Anterior cingulate cortex (tissue), 58 donors: ENCODE measurements around the gene NNMT.

Experiments used
- DNase-seq, 58 donors: peaks; one replicate each; lab custom pipeline; 2025; lab: John Stamatoyannopoulos, UW

Gene NNMT

GRCh38 chr11:114295676-114296604, at the start of gene NNMT:
Gene NNMT (plus strand): TSS chr11:114296399. CDS start chr11:114296557, 158 bp downstream.
- peak in 8 of 58 donors; percentile 4 to 38 (median 11) for DNase-seq

- DNase-seq: no peak
These were observed 49.0 kb upstream of the NNMT start for GRCh38 chr11:114247070-114247789.

DNA sequence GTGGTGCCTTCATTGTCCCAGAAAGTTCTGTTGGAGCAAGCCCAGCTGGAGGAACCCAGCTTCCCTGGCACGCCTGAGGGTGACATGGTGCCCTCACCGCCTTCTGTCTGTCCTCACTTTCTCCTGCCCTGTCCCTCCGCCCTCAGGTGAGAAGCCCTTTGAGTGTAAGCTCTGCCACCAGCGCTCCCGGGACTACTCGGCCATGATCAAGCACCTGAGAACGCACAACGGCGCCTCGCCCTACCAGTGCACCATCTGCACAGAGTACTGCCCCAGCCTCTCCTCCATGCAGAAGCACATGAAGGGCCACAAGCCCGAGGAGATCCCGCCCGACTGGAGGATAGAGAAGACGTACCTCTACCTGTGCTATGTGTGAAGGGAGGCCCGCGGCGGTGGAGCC, 46.0 kb upstream of the NNMT start:
- no peak for DNase-seq

DNA sequence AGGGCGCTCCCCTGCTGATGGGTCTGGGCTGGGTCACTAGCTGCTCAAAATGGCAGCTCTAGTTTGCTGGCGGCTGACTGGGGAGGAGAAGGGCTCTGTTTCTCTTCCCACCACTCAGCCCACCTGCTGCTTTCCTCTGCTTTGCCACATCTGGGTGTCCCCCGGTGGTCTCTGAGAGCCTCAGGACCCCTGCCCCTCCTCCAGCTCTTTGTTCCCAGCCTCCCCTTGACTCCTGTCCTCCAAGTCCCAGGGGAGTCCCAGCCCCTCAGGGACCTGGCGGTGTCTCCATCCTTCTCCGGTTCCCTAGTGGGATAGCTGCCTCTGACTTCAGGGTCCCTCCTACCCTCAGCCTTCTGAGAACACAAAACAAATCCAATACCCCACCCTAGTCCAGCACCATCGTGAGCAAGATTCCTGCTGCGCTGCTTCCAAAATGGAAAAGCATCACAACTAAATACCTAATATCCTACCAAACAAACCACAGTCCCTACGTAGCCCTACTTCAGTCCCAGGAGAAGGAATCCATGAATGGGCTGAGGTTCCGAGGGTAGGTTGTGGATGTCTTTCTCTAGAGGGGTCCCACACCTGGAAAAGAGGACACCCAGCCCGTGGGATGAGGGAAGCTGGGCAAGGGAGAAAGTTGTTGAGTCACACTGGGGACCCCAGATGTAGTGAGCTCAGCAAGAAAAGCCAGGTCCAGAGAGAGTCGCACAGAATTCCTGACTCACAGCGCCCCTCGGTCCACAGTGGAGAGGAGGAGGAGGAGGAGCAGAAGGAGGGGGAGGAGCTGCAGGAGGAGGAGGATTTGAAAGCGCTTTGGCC, 45.0 kb upstream of the NNMT start:
- DNase-seq: no peak

DNA sequence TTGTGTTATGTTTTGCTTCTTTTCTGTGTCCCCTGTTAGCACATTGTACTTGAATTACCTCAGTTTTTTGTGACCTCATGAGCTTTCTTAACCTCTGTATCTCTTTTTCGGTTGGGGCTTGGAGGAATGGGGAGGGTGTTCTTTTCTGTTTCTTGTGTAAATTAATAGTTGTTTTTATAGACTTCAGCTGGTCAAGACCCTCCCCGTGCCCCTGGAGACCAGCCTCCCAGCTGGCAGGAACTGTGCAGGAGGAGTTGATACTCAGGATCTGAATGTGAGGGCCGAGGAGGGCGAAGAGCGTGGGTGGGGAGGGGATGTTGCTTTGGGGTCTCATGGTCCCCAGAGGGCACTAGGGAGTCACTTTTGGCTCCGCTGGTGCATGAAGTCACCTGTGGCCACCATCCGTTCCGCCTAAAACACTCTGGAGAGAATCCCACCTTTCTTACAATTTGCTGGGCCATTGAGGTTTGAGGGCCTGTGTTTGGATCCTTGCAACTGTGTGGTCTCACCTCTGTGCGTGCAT, 44.3 kb upstream of the NNMT start:
- no peak for DNase-seq

DNA sequence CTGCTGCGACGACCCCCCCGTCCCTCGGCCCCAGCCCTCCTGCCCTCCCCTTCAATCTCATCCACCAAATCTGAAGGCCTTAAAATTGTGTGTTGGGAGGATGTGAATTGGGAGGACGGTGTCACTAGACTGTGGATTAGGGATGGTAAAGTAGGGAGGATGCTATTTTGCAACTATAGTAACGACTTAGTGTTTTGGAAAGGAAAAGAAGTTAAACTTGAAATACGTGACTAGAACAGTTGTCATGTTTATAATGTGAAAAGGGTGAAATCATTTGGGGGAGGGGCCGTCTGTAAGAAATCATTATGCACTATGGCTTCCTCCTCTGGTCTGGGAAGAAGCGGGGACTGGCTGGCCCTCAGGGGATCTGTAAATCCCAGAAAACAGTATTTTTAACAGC, 43.4 kb upstream of the NNMT start:
- DNase-seq: no peak

DNA sequence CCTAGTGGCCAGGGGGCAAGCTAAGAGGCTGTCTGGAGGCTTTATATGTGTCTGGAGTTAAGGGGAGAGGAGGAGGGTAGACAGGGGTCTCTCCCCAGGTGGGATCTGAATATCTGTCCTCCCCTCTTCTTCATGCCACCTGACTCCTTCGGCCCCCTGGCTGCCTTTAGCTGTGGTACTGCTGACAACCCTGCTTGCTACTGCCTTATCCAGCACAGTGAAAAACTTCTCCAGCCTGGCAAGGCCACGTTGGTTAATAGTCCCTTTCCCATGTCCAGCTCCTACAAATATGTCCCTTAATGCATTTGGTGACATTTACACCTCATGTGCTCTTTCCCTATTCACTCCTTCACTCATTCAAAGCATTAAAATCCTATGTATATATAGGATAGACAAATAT, 42.4 kb upstream of the NNMT start:
- no peak for DNase-seq

GRCh38 chr11:114254571-114255146, 41.5 kb upstream of the NNMT start:
- DNase-seq: no peak

- DNase-seq: no peak
These were observed 40.9 kb upstream of the NNMT start for GRCh38 chr11:114255289-114255688.

DNA sequence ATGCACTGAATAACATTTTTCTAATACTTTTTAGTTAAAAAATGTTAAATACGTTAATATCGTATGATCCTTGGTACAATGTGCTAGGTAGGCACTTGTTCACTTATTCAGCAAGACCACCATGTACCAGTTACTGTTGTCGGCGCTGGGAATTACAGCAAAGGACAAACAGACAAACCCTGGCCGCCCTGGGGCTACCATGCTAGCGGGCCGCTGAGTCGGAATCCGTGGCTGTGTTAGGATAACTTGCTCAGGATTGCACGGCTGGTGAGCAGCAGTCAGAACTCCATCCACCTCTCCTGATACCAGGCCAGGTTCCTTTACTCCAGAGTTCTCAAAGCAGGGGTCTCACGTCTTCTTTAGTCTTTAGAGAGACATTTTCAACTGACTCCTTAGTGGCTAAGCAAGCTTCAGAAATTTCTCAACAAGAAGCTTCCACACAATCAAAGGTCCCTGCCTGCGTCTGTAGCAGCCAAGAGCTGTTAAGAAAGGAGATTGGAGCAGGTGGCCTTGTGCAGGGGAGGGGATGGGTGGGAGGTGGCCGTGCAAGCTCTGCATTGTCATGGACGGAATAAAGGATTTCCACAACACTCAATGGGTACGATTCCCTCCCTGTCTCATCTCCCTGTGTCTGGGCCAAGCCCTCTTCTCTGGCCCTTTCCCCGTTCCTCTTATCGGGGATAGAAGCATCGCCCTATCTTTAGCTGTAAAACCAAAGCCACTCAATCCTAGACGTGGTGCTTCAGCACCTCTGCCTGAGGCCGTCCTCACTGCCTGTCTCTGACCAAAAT, 39.8 kb upstream of the NNMT start:
- DNase-seq: no peak

- no peak for DNase-seq
These were observed 39.3 kb upstream of the NNMT start for GRCh38 chr11:114256967-114257286.

DNA sequence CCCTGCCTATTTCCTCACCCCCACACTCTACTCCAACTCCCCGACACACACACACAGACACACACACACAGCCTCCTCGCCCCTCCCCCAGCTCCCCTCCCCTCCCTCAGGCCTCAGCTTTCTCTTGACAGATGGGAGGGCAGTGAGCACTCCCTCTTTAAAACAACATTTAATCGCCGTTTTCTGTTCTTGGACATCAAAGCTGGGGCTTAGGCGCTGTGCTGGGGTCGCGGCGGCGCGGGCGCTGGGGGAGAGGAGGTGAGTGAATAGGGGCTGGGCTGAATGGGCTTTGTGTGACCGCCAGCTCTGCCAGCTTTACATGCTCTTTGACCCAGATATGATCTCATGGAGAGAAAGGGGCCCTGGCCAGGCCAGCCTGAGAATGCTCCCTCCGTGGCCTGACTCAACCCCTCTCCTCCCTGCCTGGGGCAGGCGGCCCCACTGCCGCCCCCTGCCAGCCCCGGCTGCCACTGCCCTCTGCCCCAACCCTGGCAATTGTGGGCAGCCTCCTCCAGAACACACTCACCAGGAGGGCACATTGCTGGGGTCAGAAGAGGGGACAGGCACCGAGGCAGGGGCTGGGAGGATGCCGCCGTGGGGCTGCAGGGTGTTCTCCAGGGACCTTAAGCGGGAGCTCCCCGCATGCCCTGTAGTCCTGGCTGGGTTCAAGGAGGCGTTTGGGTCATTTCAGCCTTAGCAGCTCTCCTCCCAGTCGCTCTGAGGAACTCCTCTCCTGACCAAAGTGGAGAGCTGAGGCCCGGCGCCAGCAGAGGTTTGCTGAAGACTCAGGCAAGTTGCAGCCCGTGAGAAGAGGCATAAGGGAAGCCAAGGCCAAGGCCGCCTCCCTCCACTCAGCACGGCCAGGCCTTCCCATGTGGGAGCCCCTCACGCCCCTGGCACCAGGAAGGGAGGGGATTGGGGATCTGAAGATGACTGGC, 38.3 kb upstream of the NNMT start:
- DNase-seq: peak in 25 of 58 donors; percentile 18 to 71 (median 30)

GRCh38 chr11:114258696-114259095, 37.5 kb upstream of the NNMT start:
- no peak for DNase-seq

- DNase-seq: peak in 9 of 58 donors; percentile 6 to 31 (median 21)
These were observed 37.1 kb upstream of the NNMT start for GRCh38 chr11:114259124-114259526.

DNA sequence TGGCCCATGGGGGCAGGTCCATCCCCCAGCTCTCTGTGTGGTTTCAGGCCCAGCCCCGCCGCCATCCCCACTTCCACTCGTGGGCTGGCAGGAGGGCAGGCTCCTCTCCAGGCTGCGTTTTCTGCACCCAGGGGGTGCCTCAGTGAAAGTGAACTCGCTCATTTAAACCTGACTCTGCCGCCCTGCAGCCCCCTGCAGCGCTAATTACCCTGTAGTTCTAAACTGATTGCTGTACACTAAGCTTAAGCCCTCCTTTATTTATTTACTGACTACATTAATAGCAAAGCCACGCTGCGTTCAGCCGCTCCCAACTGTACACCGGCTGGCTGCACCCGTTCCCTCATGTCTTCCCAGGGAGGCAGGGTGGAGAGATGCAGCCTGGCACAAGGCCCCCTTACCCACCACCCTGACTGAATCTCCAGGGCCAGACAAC, 36.6 kb upstream of the NNMT start:
- DNase-seq: peak in 1 of 58 donors; percentile 7

GRCh38 chr11:114260077-114260476, 36.1 kb upstream of the NNMT start:
- no peak for DNase-seq

GRCh38 chr11:114260483-114260882, 35.7 kb upstream of the NNMT start:
- DNase-seq: peak in 2 of 58 donors; percentile 10 to 37

DNA sequence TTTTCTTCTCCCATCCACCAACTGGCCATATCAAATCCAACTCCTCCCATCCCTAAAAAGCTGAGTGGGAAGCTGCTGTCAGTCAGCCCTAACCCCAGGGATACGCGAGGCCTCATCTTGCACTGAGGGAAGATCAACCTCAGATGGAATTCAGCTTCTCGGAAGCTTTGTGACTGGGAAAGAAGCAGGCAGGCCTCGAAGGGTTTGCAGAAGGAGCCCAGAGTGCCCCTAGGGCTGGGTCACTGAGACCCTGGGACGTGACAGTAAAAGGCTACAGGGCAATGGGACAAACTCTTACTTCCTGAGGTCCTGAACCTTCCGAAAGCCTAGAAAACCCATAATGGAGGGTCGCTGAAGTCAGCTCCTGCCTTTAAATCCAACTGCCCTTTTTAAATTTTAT, 34.4 kb upstream of the NNMT start:
- DNase-seq: no peak
